GM12875 (cell line): ENCODE results near the gene NUP93.

Experiments used
- H3K4me3 ChIP-seq: one replicate; pipeline ENCODE4 v1.5.1; 2011; ENCODE audit warnings: low read depth, low read length, control low read depth
- TF ChIP-seq, protein P1 (sequence below): IDR thresholded peaks from 2 replicates; pipeline ENCODE4 v1.5.1; 2011; ENCODE audit warnings: low read depth, mild to moderate bottlenecking, control low read depth, inconsistent platforms, low read length, moderate library complexity, borderline replicate concordance; ENCODE audit not compliant: insufficient read depth

NUP93 gene

DNA sequence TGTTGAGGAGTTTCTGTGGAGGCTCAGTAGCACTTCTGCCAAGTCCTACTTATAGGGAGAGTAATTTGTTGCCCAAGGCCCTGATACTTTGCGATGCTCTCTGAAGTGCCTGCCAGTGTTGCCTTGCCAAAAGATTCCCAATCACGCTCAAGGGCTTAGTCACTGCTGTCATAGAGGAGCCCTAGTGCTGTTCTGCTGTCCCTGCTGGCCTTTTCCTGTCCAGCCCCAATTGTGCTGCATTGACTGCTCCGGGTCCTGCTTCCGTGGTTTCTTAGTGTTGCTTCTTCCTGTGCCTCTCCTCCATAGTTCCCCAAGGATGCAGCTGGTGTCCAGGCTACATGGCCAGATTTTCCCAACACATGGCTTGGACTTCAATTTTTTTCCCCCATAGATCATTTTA lies 13.9 kb downstream of the NUP93 start:
- no peak overlapping the region for H3K4me3 ChIP-seq
- TF ChIP-seq, protein P1, sequence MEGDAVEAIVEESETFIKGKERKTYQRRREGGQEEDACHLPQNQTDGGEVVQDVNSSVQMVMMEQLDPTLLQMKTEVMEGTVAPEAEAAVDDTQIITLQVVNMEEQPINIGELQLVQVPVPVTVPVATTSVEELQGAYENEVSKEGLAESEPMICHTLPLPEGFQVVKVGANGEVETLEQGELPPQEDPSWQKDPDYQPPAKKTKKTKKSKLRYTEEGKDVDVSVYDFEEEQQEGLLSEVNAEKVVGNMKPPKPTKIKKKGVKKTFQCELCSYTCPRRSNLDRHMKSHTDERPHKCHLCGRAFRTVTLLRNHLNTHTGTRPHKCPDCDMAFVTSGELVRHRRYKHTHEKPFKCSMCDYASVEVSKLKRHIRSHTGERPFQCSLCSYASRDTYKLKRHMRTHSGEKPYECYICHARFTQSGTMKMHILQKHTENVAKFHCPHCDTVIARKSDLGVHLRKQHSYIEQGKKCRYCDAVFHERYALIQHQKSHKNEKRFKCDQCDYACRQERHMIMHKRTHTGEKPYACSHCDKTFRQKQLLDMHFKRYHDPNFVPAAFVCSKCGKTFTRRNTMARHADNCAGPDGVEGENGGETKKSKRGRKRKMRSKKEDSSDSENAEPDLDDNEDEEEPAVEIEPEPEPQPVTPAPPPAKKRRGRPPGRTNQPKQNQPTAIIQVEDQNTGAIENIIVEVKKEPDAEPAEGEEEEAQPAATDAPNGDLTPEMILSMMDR = no peak

DNA sequence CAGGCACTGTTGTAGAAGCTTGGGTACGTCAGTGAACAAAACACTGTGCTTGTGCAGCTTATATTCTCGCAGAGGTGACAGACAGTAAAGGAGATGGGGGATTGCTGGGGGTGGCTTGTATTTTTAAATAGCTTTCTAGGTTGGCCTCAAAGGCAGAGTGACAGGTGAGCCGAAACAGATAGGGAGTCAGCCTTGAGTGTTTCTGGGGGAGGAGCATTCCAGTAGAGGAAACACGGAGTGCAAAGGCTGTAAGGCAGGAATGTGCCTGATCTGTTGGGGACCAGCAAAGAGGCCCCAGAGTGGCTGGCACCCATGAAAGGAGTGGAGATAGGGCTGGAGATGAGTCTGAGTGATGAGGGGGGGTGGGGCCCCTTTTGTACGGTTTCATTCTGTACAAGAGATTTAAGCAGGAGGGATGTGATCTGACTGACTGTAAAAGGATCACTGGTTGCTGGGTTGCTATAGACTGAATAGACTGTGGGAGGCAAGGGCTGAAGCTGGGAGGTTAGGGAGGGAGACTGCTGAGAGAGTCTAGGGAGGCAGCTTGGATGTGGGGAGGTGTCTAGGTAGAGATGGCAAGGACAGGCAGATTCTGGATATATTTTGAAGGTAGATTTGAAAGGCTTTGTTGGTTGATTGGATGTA lies 15.2 kb downstream of the NUP93 start:
- TF ChIP-seq, protein P1 = no peak
- no peak overlapping the region for H3K4me3 ChIP-seq

DNA sequence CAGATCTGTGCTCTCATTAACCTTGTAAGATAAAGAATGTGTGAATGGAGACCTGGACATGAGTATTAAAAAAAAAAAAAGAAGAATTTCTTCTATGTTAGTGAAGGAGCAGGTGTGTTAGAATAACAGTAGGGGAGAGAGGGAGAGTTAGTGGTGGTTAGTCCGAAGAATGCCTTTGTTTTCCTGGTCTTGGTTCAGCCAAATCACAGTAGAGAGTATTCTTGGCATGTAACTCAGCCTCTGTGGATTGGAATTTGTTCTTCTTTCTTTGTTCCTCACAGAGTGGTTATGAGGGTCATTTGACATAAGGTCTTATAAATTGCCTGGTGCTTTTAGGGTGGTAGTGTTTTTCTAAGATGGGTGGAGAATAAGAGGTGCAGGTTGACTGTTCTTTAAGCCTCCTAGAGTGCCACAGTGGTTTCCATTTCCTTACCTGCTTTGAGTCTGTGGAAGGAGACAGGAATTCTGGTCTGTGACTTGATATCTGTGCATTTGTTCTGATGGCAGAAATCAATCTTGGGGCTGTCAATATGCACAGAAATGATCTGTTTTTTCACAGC lies 17.6 kb downstream of the NUP93 start:
- TF ChIP-seq, protein P1 = no peak
- H3K4me3 ChIP-seq = no peak overlapping the region

DNA sequence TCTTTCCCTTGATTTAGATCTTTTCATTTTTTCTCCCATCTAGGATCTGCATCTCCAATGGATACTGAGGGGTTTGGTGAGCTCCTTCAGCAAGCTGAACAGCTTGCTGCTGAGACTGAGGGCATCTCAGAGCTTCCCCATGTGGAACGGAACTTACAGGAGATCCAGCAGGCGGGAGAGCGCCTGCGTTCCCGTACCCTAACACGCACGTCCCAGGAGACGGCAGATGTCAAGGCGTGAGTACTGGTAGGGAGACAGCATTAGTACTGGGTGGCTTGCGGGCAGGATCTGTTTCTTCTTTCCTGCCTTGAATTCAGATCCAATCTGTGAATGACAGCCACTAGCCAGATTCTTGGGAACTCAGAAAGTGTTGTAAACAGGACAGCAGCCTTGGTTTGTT lies 18.3 kb downstream of the NUP93 start:
- TF ChIP-seq, protein P1 = no peak
- no peak overlapping the region for H3K4me3 ChIP-seq

DNA sequence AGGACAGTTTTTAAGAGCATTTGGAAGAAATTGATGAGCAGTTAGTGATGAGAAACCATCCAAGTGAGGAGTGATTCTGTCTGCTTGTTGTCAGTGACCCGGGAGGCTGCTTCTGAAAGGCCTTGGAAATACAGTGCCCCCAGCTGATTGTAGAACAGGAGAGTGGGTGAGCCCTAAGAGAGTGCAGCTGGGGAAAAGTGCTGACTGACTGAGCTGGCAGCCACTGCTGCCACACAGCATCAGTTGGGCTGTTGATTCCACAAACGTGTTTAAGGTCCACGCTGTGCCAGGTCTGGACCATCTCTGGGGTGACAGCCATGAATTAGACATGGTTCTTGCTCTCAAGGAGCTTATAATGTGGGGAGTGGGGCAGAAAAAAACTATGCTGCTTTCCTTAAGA lies 18.9 kb downstream of the NUP93 start:
- TF ChIP-seq, protein P1 = no peak
- H3K4me3 ChIP-seq = no peak overlapping the region

DNA sequence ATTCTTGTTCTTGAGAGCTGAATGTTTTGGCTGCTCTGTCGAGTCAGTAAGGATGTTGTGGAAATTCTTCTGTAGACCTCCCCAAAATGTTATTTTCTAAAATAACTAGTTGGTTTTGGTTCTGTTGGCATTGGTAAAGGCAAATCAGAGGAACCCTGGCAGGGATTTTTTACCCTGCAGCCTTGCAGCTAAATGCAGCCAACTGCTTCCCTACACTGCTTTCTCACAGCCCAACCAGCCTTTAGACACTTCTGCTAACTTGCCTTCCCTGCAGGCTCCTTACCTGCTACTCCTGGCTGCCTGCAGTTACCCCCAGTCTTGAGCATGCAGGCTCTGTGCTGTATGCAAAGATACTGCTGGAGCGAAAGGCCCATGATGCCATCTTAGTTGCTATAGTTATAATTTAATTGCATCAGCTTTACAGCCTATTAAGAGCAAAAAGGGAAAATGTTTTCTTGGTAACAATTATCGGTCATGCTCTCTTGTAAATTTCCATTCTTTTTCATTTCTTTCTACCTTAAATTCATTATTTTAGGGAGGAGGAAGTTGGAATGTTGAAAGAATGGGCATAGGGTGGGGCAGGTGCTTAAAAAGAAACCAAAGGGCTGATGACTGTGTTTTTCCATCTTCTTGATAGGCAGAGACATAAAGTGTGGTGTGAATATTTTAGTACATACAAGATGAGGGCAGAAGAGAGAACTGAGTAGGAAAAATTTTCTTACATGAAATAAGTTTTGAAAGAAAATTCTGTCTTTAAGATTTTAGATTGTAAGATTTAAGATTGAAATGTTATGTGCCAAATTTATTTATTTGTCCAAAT lies 20.0 kb downstream of the NUP93 start:
- H3K4me3 ChIP-seq = no peak overlapping the region
- TF ChIP-seq, protein P1 = no peak
